PFSK-1 (cell line): ENCODE data around the gene CTNNA1.

Experiments used
- POLR2AphosphoS5 ChIP-seq: IDR thresholded peaks from 2 replicates; pipeline ENCODE4 v1.6.1; 2012; ENCODE audit warnings: low read depth, mild to moderate bottlenecking, control low read depth, low read length, moderate library complexity
- TAF1 ChIP-seq: IDR thresholded peaks from 2 replicates; pipeline ENCODE4 v1.6.1; 2012; ENCODE audit warnings: low read length, control low read depth, borderline replicate concordance; ENCODE audit not compliant: insufficient read depth

GRCh38 chr5:138875552-138875875 lies 122.3 kb downstream of the CTNNA1 start:
- TF ChIP-seq POLR2AphosphoS5: no peak
- TF ChIP-seq TAF1: no peak
